ENCODE results near the gene CACHD1.

DNA sequence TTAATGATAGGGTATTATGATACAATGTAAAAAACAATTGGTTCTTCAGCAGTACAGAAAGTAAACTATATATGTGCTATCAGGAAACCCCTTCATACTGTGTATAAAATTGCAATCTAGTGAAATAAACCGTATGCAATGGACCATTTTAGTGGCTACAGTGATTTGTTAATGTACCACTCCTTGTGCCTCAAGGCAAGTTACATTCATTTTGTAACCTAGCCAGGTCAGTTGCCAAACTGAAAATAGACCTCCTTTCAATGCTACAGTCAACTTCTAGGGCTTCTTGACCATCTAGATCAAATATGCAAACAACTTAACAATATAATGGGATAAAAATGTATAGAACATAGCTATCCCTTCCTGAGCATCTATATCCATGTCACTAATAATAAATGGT is 223.0 kb downstream of the CACHD1 start:
- TF ChIP-seq, protein P1, sequence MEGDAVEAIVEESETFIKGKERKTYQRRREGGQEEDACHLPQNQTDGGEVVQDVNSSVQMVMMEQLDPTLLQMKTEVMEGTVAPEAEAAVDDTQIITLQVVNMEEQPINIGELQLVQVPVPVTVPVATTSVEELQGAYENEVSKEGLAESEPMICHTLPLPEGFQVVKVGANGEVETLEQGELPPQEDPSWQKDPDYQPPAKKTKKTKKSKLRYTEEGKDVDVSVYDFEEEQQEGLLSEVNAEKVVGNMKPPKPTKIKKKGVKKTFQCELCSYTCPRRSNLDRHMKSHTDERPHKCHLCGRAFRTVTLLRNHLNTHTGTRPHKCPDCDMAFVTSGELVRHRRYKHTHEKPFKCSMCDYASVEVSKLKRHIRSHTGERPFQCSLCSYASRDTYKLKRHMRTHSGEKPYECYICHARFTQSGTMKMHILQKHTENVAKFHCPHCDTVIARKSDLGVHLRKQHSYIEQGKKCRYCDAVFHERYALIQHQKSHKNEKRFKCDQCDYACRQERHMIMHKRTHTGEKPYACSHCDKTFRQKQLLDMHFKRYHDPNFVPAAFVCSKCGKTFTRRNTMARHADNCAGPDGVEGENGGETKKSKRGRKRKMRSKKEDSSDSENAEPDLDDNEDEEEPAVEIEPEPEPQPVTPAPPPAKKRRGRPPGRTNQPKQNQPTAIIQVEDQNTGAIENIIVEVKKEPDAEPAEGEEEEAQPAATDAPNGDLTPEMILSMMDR (IDR thresholded peaks at IDR 0.05) = no peak
- no peak for TF ChIP-seq POLR2A (IDR thresholded peaks at IDR 0.05; ENCODE audit: low read length)
